ENCODE results near the gene COLEC11. TPM values are rescaled to one million over a fixed set of nuclear protein-coding genes. Genes with fewer than 3 reads are reported as not detected.

The COLEC11 gene
- total RNA-seq, 1 donor from 2014 or later = not detected

- intact Hi-C loops (cut with DNase I) = loop anchor here (10.0 kb wide), 1 partner anchor 229 kb away; no protein-coding TSS in a partner anchor
Observed at GRCh38 chr2:3654011-3654410, 59.1 kb downstream of the COLEC11 start.

GRCh38 chr2:3654531-3655225, 59.8 kb downstream of the COLEC11 start:
- intact Hi-C loops (cut with DNase I) = loop anchor here (10.0 kb wide), 1 partner anchor 230 kb away; no protein-coding TSS in a partner anchor
- H3K36me3 ChIP-seq = no peaks in the 10 kb centered on the region
- no peaks in the 10 kb centered on the region for H3K9me3 ChIP-seq
- DNase-seq (ENCODE audit: extremely low spot score in 2 of 2) = no peak
- TF ChIP-seq CTCF (IDR thresholded peaks at IDR 0.05) (no peak), POLR2AphosphoS5 (IDR thresholded peaks at IDR 0.05; ENCODE audit: insufficient read depth in 1 of 2, low read depth in 1 of 2) (no peak), POLR2A (IDR thresholded peaks at IDR 0.05) (no peak)
- H3K4me1 ChIP-seq = peaks cover 4% of the 10 kb centered on the region
- H3K27ac ChIP-seq = no peak overlapping the region
- no peaks in the 10 kb centered on the region for H3K27me3 ChIP-seq
- no peak overlapping the region for H3K4me3 ChIP-seq

More at GRCh38 chr2:3654011-3654410, 59.1 kb downstream of the COLEC11 start:
- H3K27ac ChIP-seq = no peak overlapping the region
- no peak for DNase-seq (ENCODE audit: extremely low spot score in 2 of 2)
- H3K36me3 ChIP-seq = no peaks in the 10 kb centered on the region
- no peak for TF ChIP-seq CTCF (IDR thresholded peaks at IDR 0.05)
- no peak for TF ChIP-seq POLR2A (IDR thresholded peaks at IDR 0.05)
- TF ChIP-seq POLR2AphosphoS5 (IDR thresholded peaks at IDR 0.05; ENCODE audit: insufficient read depth in 1 of 2, low read depth in 1 of 2) = no peak
- H3K4me3 ChIP-seq = no peak overlapping the region
- H3K9me3 ChIP-seq = no peaks in the 10 kb centered on the region
- peaks cover 4% of the 10 kb centered on the region for H3K4me1 ChIP-seq
- H3K27me3 ChIP-seq = no peaks in the 10 kb centered on the region

GRCh38 chr2:3655871-3656761, 61.2 kb downstream of the COLEC11 start:
- H3K27me3 ChIP-seq = no peaks in the 10 kb centered on the region
- peaks cover 4% of the 10 kb centered on the region for H3K4me1 ChIP-seq
- H3K4me3 ChIP-seq = no peak overlapping the region
- H3K27ac ChIP-seq = no peak overlapping the region
- no peaks in the 10 kb centered on the region for H3K9me3 ChIP-seq
- DNase-seq (ENCODE audit: extremely low spot score in 2 of 2) = no peak
- no peaks in the 10 kb centered on the region for H3K36me3 ChIP-seq
- no peak for TF ChIP-seq POLR2A (IDR thresholded peaks at IDR 0.05)
- no peak for TF ChIP-seq CTCF (IDR thresholded peaks at IDR 0.05)
- TF ChIP-seq POLR2AphosphoS5 (IDR thresholded peaks at IDR 0.05; ENCODE audit: insufficient read depth in 1 of 2, low read depth in 1 of 2) = no peak
- intact Hi-C loops (cut with DNase I) = loop anchor here (10.0 kb wide), 1 partner anchor 231 kb away; no protein-coding TSS in a partner anchor

GRCh38 chr2:3656762-3657721, 62.1 kb downstream of the COLEC11 start:
- intact Hi-C loops (cut with DNase I) = loop anchor here (10.0 kb wide), 1 partner anchor 232 kb away; no protein-coding TSS in a partner anchor
- Histone ChIP-seq H3K27ac (no peak overlapping the region), H3K9me3 (no peaks in the 10 kb centered on the region), H3K36me3 (no peaks in the 10 kb centered on the region), H3K4me3 (no peak overlapping the region), H3K4me1 (no peaks in the 10 kb centered on the region), H3K27me3 (no peaks in the 10 kb centered on the region)
- DNase-seq (ENCODE audit: extremely low spot score in 2 of 2) = no peak
- no peak for TF ChIP-seq CTCF (IDR thresholded peaks at IDR 0.05)
- TF ChIP-seq POLR2A (IDR thresholded peaks at IDR 0.05) = no peak
- no peak for TF ChIP-seq POLR2AphosphoS5 (IDR thresholded peaks at IDR 0.05; ENCODE audit: insufficient read depth in 1 of 2, low read depth in 1 of 2)
